ENCODE data around the gene PRSS12. TPM values are rescaled to one million over a fixed set of nuclear protein-coding genes. Genes with fewer than 3 reads are reported as not detected.

The PRSS12 gene
- total RNA-seq, 1 experiment from 2014 or later: 0.25 TPM

DNA sequence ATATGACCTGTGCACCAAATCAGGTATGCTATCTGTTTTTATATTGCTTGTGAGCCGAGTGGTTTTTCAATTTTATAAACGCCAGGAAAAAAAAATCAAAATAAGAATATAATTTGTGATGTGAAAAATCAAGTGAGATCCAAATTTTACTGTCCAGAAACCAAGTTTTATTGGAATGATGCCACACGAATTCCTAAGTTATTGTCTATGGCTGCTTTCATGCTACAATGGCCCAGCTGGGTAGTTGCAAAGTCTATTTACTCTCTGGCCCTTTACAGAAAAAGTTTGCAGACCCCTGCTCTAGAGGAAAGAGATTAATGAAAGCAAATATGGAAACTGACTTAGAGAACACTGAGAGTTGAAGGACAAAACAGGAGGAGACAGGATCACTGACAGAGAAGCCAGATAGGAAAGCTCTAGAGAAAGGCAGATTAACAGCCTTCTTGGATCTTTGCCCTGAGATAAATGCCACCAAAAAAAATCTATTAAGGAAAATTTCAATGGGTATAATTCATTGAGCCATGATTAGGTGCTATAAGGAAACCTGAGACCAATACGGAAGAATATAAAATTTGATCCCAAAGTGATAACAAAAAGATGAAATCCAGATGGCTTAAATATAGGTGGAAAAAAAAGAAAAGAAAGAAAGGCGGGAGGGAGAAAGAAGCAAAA is 29.8 kb downstream of the PRSS12 start:
- DNase-seq: no peak
- Mint-ChIP-seq H3K27ac (ENCODE audit: unreplicated experiment) (no peak overlapping the region), H3K36me3 (ENCODE audit: insufficient read depth, unreplicated experiment) (no peaks in the 10 kb centered on the region)

DNA sequence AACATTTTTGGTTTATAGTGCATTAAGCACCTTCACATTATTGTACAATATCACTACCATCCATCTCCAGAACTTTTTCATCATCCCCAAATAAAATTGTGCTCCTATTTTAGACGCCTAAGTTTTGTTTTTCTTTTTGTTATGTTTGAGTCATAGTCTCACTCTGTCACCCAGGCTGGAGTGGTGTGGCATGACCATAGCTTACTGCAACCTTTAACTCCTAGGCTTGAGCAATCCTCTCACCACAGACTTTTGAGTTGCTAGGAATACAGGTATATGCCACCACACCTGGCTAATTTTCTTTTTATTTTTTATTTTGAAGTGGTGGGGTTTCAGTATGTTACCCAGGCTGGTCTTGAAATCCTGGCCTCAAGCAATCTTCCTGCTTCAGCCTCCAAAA is 33.9 kb downstream of the PRSS12 start:
- no peak overlapping the region for H3K4me3 Mint-ChIP-seq (ENCODE audit: unreplicated experiment)
- BruUV-seq (replicated peaks): no TSS peak
- Histone ChIP-seq H3K9me3 (no peaks in the 10 kb centered on the region), H3K4me3 (ENCODE audit: low read depth, low read length) (no peak overlapping the region), H3K27me3 (replicated peaks; ENCODE audit: control insufficient read depth, insufficient read depth, low read length) (no peaks in the 10 kb centered on the region), H3K36me3 (ENCODE audit: control insufficient read depth, insufficient read depth, low read length) (no peaks in the 10 kb centered on the region), H3K4me1 (no peaks in the 10 kb centered on the region)
- no peaks in the 10 kb centered on the region for H3K36me3 Mint-ChIP-seq (ENCODE audit: insufficient read depth, unreplicated experiment)
- ChIA-PET CTCF (no interaction called here), POLR2A (no interaction called here)
- intact Hi-C loops (cut with micrococcal nuclease; ENCODE audit: unreplicated experiment): no loop called here
- peaks cover 2% of the 10 kb centered on the region for H3K27me3 Mint-ChIP-seq (ENCODE audit: insufficient read depth, unreplicated experiment)
- no peak overlapping the region for H3K27ac Mint-ChIP-seq (ENCODE audit: unreplicated experiment)
- H3K4me1 Mint-ChIP-seq (ENCODE audit: low read depth, unreplicated experiment): no peaks in the 10 kb centered on the region
- no peak for DNase-seq
- no peaks in the 10 kb centered on the region for H3K9me3 Mint-ChIP-seq (ENCODE audit: unreplicated experiment)
- TF ChIP-seq, protein P1, sequence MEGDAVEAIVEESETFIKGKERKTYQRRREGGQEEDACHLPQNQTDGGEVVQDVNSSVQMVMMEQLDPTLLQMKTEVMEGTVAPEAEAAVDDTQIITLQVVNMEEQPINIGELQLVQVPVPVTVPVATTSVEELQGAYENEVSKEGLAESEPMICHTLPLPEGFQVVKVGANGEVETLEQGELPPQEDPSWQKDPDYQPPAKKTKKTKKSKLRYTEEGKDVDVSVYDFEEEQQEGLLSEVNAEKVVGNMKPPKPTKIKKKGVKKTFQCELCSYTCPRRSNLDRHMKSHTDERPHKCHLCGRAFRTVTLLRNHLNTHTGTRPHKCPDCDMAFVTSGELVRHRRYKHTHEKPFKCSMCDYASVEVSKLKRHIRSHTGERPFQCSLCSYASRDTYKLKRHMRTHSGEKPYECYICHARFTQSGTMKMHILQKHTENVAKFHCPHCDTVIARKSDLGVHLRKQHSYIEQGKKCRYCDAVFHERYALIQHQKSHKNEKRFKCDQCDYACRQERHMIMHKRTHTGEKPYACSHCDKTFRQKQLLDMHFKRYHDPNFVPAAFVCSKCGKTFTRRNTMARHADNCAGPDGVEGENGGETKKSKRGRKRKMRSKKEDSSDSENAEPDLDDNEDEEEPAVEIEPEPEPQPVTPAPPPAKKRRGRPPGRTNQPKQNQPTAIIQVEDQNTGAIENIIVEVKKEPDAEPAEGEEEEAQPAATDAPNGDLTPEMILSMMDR (IDR thresholded peaks at IDR 0.05; ENCODE audit: insufficient read depth in 1 of 2, low read depth in 1 of 2, low read length in 1 of 2, severe bottlenecking in 1 of 2, unreplicated experiment in 1 of 2): no peak

More for the DNA sequence above, 29.8 kb downstream of the PRSS12 start:
- intact Hi-C loops (cut with micrococcal nuclease; ENCODE audit: unreplicated experiment): no loop called here
- POLR2A ChIA-PET: no interaction called here
- CTCF ChIA-PET: no interaction called here
- H3K4me3 Mint-ChIP-seq (ENCODE audit: unreplicated experiment): no peak overlapping the region
- no peaks in the 10 kb centered on the region for H3K36me3 ChIP-seq (ENCODE audit: control insufficient read depth, insufficient read depth, low read length)
- H3K4me3 ChIP-seq (ENCODE audit: low read depth, low read length): no peak overlapping the region
- no peaks in the 10 kb centered on the region for H3K4me1 ChIP-seq
- H3K9me3 Mint-ChIP-seq (ENCODE audit: unreplicated experiment): no peaks in the 10 kb centered on the region
- no peaks in the 10 kb centered on the region for H3K27me3 ChIP-seq (replicated peaks; ENCODE audit: control insufficient read depth, insufficient read depth, low read length)
- H3K9me3 ChIP-seq: no peaks in the 10 kb centered on the region
- peaks cover 7% of the 10 kb centered on the region for H3K27me3 Mint-ChIP-seq (ENCODE audit: insufficient read depth, unreplicated experiment)
- TF ChIP-seq, protein P1 (IDR thresholded peaks at IDR 0.05; ENCODE audit: insufficient read depth in 1 of 2, low read depth in 1 of 2, low read length in 1 of 2, severe bottlenecking in 1 of 2, unreplicated experiment in 1 of 2): no peak
- BruUV-seq (replicated peaks): no TSS peak
- H3K4me1 Mint-ChIP-seq (ENCODE audit: low read depth, unreplicated experiment): no peaks in the 10 kb centered on the region

DNA sequence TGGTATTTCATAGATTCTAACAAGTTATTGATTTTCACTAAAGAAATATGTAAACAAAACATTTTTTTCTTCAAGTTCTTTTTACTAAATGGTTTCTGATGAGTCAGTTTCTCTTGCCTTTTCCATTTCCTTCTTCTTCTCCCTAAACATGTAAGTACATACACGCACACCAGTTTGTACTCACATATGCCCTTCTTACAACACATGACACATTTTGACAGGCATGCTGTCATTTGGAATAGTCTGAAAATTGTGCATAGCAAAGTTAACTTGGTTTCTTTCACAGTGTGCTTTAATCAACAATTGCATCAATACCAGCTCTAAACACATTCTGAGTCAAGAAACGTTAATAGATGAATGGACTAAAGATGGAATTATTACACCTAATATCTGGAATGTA is 35.1 kb downstream of the PRSS12 start:
- no peak for DNase-seq
- Mint-ChIP-seq H3K4me3 (ENCODE audit: unreplicated experiment) (no peak overlapping the region), H3K4me1 (ENCODE audit: low read depth, unreplicated experiment) (no peaks in the 10 kb centered on the region), H3K36me3 (ENCODE audit: insufficient read depth, unreplicated experiment) (no peaks in the 10 kb centered on the region), H3K27me3 (ENCODE audit: insufficient read depth, unreplicated experiment) (no peaks in the 10 kb centered on the region), H3K9me3 (ENCODE audit: unreplicated experiment) (no peaks in the 10 kb centered on the region), H3K27ac (ENCODE audit: unreplicated experiment) (no peak overlapping the region)
- intact Hi-C loops (cut with micrococcal nuclease; ENCODE audit: unreplicated experiment): no loop called here
- Histone ChIP-seq H3K4me3 (ENCODE audit: low read depth, low read length) (no peak overlapping the region), H3K27me3 (replicated peaks; ENCODE audit: control insufficient read depth, insufficient read depth, low read length) (no peaks in the 10 kb centered on the region), H3K9me3 (no peaks in the 10 kb centered on the region), H3K36me3 (ENCODE audit: control insufficient read depth, insufficient read depth, low read length) (no peaks in the 10 kb centered on the region), H3K4me1 (no peaks in the 10 kb centered on the region)
- ChIA-PET CTCF (no interaction called here), POLR2A (no interaction called here)
- TF ChIP-seq, protein P1 (IDR thresholded peaks at IDR 0.05; ENCODE audit: insufficient read depth in 1 of 2, low read depth in 1 of 2, low read length in 1 of 2, severe bottlenecking in 1 of 2, unreplicated experiment in 1 of 2): no peak
- BruUV-seq (replicated peaks): no TSS peak
